Endothelial cell of umbilical vein (primary cell): ENCODE results near the gene CDK4. TPM values are rescaled to one million over a fixed set of nuclear protein-coding genes. Genes with fewer than 3 reads are reported as not detected.

Experiments
- BruUV-seq: library from RNA; stranded (reverse); fragments of 400-500 nt; replicated peaks from 2 replicates; lab custom pipeline; 2021; lab: Mats Ljungman, UMichigan
- CTCF ChIA-PET: fragments of 300-600, 350-600 bp; sonication (Branson Sonifier 250); formaldehyde crosslinking; loops from one replicate; lab custom pipeline; 2021; ENCODE audit warnings: antibody characterized with exemption, inconsistent platforms; lab: Charles Lee
- POLR2A ChIA-PET: fragments of 300-600, 350-600 bp; sonication (Branson Sonifier 250); formaldehyde crosslinking; loops from one replicate; lab custom pipeline; 2021; ENCODE audit warnings: antibody characterized with exemption, inconsistent platforms; lab: Charles Lee
- DNase-seq: peaks from one replicate; pipeline ENCODE4 v3.0.0-alpha.2; 2011; ENCODE audit warnings: low read depth, low spot score
- FAIRE-seq: peaks from 2 replicates; lab custom pipeline; 2011; peaks lifted over from hg19 to GRCh38; lab: Jason Lieb, UNC
- H2AFZ ChIP-seq: 2 replicates; pipeline ENCODE4 v1.6.0; 2012; ENCODE audit warnings: low read depth, low read length, control low read depth, inconsistent platforms
- H3K27ac ChIP-seq: 2 replicates; pipeline ENCODE4 v1.5.1; 2011; ENCODE audit warnings: low read depth, mild to moderate bottlenecking, control low read depth, low read length, moderate library complexity; ENCODE audit not compliant: insufficient read depth
- H3K27me3 ChIP-seq, 2 experiments: 2 replicates each; pipeline versions ENCODE4 v1.6.0 to v1.6.1; 2011; ENCODE audit warnings: low read length in 2 of 2, mixed read lengths in 1 of 2; ENCODE audit not compliant: control insufficient read depth in 2 of 2, insufficient read depth in 2 of 2
- H3K36me3 ChIP-seq, 2 experiments: 2 replicates in 1 of 2; 3 replicates in 1 of 2; pipeline ENCODE4 v1.5.1; 2011; ENCODE audit warnings: low read length in 2 of 2, mild to moderate bottlenecking in 1 of 2, moderate library complexity in 1 of 2; ENCODE audit not compliant: control insufficient read depth in 2 of 2, insufficient read depth in 2 of 2; ENCODE audit errors: extremely low read depth in 1 of 2
- H3K4me1 ChIP-seq: 3 replicates; pipeline ENCODE4 v1.5.1; 2011; ENCODE audit warnings: mild to moderate bottlenecking, low read length; ENCODE audit not compliant: control insufficient read depth, insufficient read depth; ENCODE audit errors: extremely low read depth
- H3K4me2 ChIP-seq: 2 replicates; pipeline ENCODE4 v1.6.1; 2011; ENCODE audit warnings: low read length, control low read depth, mixed read lengths; ENCODE audit not compliant: insufficient read depth
- H3K4me3 ChIP-seq, 3 experiments: fragments of 200-600 bp in 1 of 3; sonication (generic), shearing (Covaris generic) in 1 of 3; replicated peaks in 1 of 3; 2 replicates each; pipeline ENCODE4 v1.5.1; 2011 to 2016; ENCODE audit warnings: control low read depth in 3 of 3, low read length in 3 of 3, mild to moderate bottlenecking in 2 of 3, inconsistent platforms in 1 of 3, low read depth in 1 of 3, moderate library complexity in 1 of 3; ENCODE audit not compliant: insufficient read depth in 1 of 3
- H3K79me2 ChIP-seq: 2 replicates; pipeline ENCODE4 v1.6.0; 2012; ENCODE audit warnings: low read length, inconsistent platforms; ENCODE audit not compliant: control insufficient read depth, insufficient read depth
- H3K9ac ChIP-seq: replicated peaks from 2 replicates; pipeline ENCODE3; 2011; ENCODE audit warnings: low read length, control low read depth; ENCODE audit not compliant: insufficient read depth; ENCODE audit errors: extremely low read depth
- H3K9me1 ChIP-seq: replicated peaks from 3 replicates; pipeline ENCODE4 v1.6.0; 2011; ENCODE audit warnings: mild to moderate bottlenecking, low read length; ENCODE audit not compliant: control insufficient read depth, insufficient read depth; ENCODE audit errors: extremely low read depth
- H3K9me3 ChIP-seq: replicated peaks from 2 replicates; pipeline ENCODE4 v1.5.1; 2012; ENCODE audit warnings: low read length, inconsistent platforms; ENCODE audit not compliant: control insufficient read depth, insufficient read depth
- H4K20me1 ChIP-seq: replicated peaks from 2 replicates; pipeline ENCODE3; 2011; ENCODE audit warnings: mild to moderate bottlenecking, low read length; ENCODE audit not compliant: control insufficient read depth, insufficient read depth; ENCODE audit errors: extremely low read depth
- EZH2 ChIP-seq: IDR thresholded peaks from 2 replicates; pipeline ENCODE4 v1.6.1; 2012; ENCODE audit warnings: borderline replicate concordance, low read depth, mild to moderate bottlenecking, moderate library complexity, low read length, inconsistent platforms; ENCODE audit not compliant: severe bottlenecking
- FOS ChIP-seq: IDR thresholded peaks from 2 replicates; pipeline ENCODE4 v1.6.1; 2011; ENCODE audit warnings: mild to moderate bottlenecking, low read length, moderate library complexity, borderline replicate concordance; ENCODE audit not compliant: insufficient read depth
- GATA2 ChIP-seq: IDR thresholded peaks from 2 replicates; pipeline ENCODE4 v1.7.0; 2011; ENCODE audit warnings: low read depth, mild to moderate bottlenecking, moderate library complexity, mixed read lengths, low read length; ENCODE audit not compliant: insufficient read length, insufficient read depth
- JUN ChIP-seq: IDR thresholded peaks from 2 replicates; pipeline ENCODE4 v1.6.1; 2011; ENCODE audit warnings: borderline replicate concordance, low read depth; ENCODE audit not compliant: insufficient read length, insufficient read depth
- MYC ChIP-seq: IDR thresholded peaks from one replicate; pipeline ENCODE4 v1.6.1; 2011; ENCODE audit warnings: mild to moderate bottlenecking, low read depth, low read length
- POLR2A ChIP-seq: IDR thresholded peaks from 2 replicates; pipeline ENCODE4 v1.6.1; 2012; ENCODE audit warnings: low read depth, mild to moderate bottlenecking, control low read depth, low read length
- POLR2AphosphoS5 ChIP-seq: IDR thresholded peaks from 2 replicates; pipeline ENCODE4 v1.6.1; 2012; ENCODE audit warnings: low read depth, mild to moderate bottlenecking, control low read depth, low read length, moderate library complexity; ENCODE audit not compliant: insufficient read depth
- dilution Hi-C: fragments of 300-500 bp; cut with MboI; formaldehyde crosslinking; loops from one replicate; pipeline ENCODE4 v1.15.0; 2019; ENCODE audit warnings: low sequenced_read_pairs; ENCODE audit not compliant: extremely low pct_ligation_motif_present
- intact Hi-C: fragments of 100-400 bp; cut with micrococcal nuclease; formaldehyde crosslinking; loops from one replicate; pipeline ENCODE4 v1.10.0; 2022
- polyA plus RNA-seq, 4 experiments: library from polyadenylated mRNA; depleted of rRNA in 3 of 4; stranded (reverse) in 3 of 4; unstranded in 1 of 4; fragments of >200 nt; gene quantifications; 2 replicates each; pipeline versions ENCODE4 v1.2.1 to v1.2.3, GENCODE V29; 2011 to 2012; ENCODE audit warnings: missing spikeins in 1 of 4
- total RNA-seq: library from RNA; stranded (reverse); gene quantifications from 2 replicates; pipeline ENCODE4 v1.2.3, GENCODE V29; 2021
- TF ChIP-seq, protein P1 (sequence below), 2 donors: IDR thresholded peaks; 1 replicate in 1 of 2; 2 replicates in 1 of 2; pipeline ENCODE4 v1.5.1; 2011; ENCODE audit warnings: low read length in 2 of 2, mild to moderate bottlenecking in 2 of 2, moderate library complexity in 2 of 2, control low read depth in 1 of 2, inconsistent platforms in 1 of 2, low read depth in 1 of 2; ENCODE audit not compliant: insufficient read depth in 1 of 2; ENCODE audit errors: extremely low read depth in 1 of 2
- TF ChIP-seq, protein P2 (sequence below): IDR thresholded peaks from 2 replicates; pipeline ENCODE4 v1.6.1; 2011; ENCODE audit not compliant: insufficient read depth, insufficient read length

Gene CDK4
- total and polyA plus RNA-seq, 2 donors (not counting 3 experiments of a cell fraction or from before 2014, with no cell fraction given): 171 to 332 TPM

DNA sequence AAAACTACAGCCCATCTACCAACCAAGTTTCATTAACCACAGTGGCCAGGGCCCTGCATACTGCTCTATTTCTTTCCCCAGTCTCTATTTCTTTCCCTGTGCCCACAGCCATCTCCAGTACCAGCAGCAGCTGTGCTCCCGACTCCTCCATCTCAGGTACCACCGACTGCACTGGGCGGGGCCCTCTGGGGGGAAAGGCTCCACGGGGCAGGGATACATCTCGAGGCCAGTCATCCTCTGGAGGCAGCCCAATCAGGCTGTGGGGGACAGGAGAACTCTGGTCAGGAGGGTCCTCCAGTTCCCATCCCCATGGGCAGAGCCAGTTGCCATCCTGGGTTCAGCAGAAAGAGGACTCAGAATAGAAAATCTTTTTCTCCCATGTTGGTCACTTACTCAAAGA lies 3.0 kb downstream of the CDK4 start:
- DNase-seq (no peak), FAIRE-seq (no peak)
- H3K4me3 ChIP-seq: no peak overlapping the region
- no peaks in the 10 kb centered on the region for H3K9me3 ChIP-seq
- no peak overlapping the region for H3K9ac ChIP-seq
- TF ChIP-seq POLR2A: no peak
- TF ChIP-seq MYC: no peak
- no peak for TF ChIP-seq GATA2
- TF ChIP-seq JUN: no peak
- H2AFZ ChIP-seq: no peak overlapping the region
- no peaks in the 10 kb centered on the region for H4K20me1 ChIP-seq
- BruUV-seq: no TSS peak
- ChIA-PET POLR2A (no interaction called here), CTCF (interaction anchor here (1.9 kb wide), 1 partner anchor 23 kb away, joined by 4 read pairs; no protein-coding TSS in a partner anchor)
- no peak overlapping the region for H3K4me2 ChIP-seq
- H3K79me2 ChIP-seq: peaks cover 19% of the 10 kb centered on the region
- dilution Hi-C loops: no loop called here
- H3K9me1 ChIP-seq: no peaks in the 10 kb centered on the region
- intact Hi-C loops: no loop called here
- peaks cover 4 to 22% of the 10 kb centered on the region in 2 experiments for H3K36me3 ChIP-seq
- H3K27me3 ChIP-seq: peaks cover 6 to 8% of the 10 kb centered on the region in 2 experiments
- peaks cover 19% of the 10 kb centered on the region for H3K4me1 ChIP-seq
- no peak overlapping the region for H3K27ac ChIP-seq

DNA sequence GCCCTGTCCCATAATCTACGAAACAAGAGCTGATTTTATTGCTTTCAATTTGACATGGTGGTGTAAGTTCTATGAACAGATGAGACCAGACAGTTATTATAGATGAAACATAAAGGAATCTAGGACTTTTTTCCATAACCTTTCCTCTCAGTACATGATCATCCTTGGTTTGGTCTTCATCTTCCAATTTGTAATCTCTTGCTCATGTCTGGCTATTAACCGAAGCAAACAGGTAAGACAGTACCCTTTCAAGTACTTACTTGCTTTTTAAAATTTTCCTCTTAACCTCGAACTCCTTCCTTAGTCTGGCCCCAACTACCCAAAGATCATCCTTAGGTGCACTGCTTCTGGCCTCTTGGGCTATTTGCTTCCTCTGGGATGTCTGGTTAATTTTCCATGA lies 6.1 kb downstream of the CDK4 start:
- Histone ChIP-seq H3K36me3 (peaks cover 4 to 22% of the 10 kb centered on the region in 2 experiments), H3K9me1 (no peaks in the 10 kb centered on the region), H3K4me2 (peak overlapping the region; percentile 76), H3K27me3 (peaks cover 3 to 5% of the 10 kb centered on the region in 2 experiments), H3K27ac (no peak overlapping the region), H2AFZ (no peak overlapping the region), H4K20me1 (no peaks in the 10 kb centered on the region), H3K4me3 (no peak overlapping the region), H3K9me3 (no peaks in the 10 kb centered on the region), H3K9ac (no peak overlapping the region), H3K4me1 (peaks cover 11% of the 10 kb centered on the region), H3K79me2 (peaks cover 9% of the 10 kb centered on the region)
- DNase-seq (no peak), FAIRE-seq (no peak)
- intact Hi-C loops: no loop called here
- TF ChIP-seq EZH2: no peak
- no peak for TF ChIP-seq GATA2
- TF ChIP-seq, protein P1, sequence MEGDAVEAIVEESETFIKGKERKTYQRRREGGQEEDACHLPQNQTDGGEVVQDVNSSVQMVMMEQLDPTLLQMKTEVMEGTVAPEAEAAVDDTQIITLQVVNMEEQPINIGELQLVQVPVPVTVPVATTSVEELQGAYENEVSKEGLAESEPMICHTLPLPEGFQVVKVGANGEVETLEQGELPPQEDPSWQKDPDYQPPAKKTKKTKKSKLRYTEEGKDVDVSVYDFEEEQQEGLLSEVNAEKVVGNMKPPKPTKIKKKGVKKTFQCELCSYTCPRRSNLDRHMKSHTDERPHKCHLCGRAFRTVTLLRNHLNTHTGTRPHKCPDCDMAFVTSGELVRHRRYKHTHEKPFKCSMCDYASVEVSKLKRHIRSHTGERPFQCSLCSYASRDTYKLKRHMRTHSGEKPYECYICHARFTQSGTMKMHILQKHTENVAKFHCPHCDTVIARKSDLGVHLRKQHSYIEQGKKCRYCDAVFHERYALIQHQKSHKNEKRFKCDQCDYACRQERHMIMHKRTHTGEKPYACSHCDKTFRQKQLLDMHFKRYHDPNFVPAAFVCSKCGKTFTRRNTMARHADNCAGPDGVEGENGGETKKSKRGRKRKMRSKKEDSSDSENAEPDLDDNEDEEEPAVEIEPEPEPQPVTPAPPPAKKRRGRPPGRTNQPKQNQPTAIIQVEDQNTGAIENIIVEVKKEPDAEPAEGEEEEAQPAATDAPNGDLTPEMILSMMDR (IDR thresholded peaks at IDR 0.05; ENCODE audit: extremely low read depth in 1 of 2, insufficient read depth in 1 of 2, low read depth in 1 of 2, low read length in 2 of 2): no peak
- no peak for TF ChIP-seq JUN
- TF ChIP-seq, protein P2, sequence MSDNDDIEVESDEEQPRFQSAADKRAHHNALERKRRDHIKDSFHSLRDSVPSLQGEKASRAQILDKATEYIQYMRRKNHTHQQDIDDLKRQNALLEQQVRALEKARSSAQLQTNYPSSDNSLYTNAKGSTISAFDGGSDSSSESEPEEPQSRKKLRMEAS: no peak
- no peak for TF ChIP-seq MYC
- TF ChIP-seq FOS: no peak
- peak; percentile 2 for TF ChIP-seq POLR2A
- TF ChIP-seq POLR2AphosphoS5: no peak
- ChIA-PET CTCF (interaction anchor here (2.6 kb wide), 1 partner anchor 20 kb away, joined by 20 read pairs; no protein-coding TSS in a partner anchor), POLR2A (no interaction called here)
- BruUV-seq: no TSS peak
- dilution Hi-C loops: no loop called here
